ENCODE data around the gene OR10G8. TPM values are rescaled to one million over a fixed set of nuclear protein-coding genes. Genes with fewer than 3 reads are reported as not detected.
"Not testable (repeated sequence)": the region's sequence is repeated elsewhere in the genome, so short reads cannot be mapped to it uniquely, and the experiment has no call there.

Gene OR10G8
- total and polyA plus RNA-seq, 11 donors = not detected

- 72 to 78% (median 75%) methylated on average over 2 of the region's 2 CpGs for WGBS, 4 donors
- no peaks in the 10 kb centered on the region for H3K9me3 ChIP-seq
- ATAC-seq = no peak
- intact Hi-C loops (cut with DNase I) = no loop called here
- no peaks in the 10 kb centered on the region for H3K27me3 ChIP-seq
- no peak within 1 kb of the TSS for H3K4me3 ChIP-seq
- no peaks in the 10 kb centered on the region for H3K36me3 ChIP-seq
- H3K4me1 ChIP-seq = no peaks in the 10 kb centered on the region
- H3K27ac ChIP-seq = no peak within 1 kb of the TSS
- TF ChIP-seq CTCF (IDR thresholded peaks at IDR 0.05) (no peak), POLR2A (IDR thresholded peaks at IDR 0.05) (no peak)
- DNase-seq = no peak
Measured at GRCh38 chr11:124012697-124013096, 13.9 kb upstream of the OR10G8 start, which contains the start of gene OR10G4. Gene OR10G4, plus strand, starts transcription at chr11:124012997. Its CDS starts 2,578 bp downstream, at chr11:124015575.

- H3K9me3 ChIP-seq; H3K4me1 ChIP-seq; H3K36me3 ChIP-seq; H3K27me3 ChIP-seq; DNase-seq; H3K4me3 ChIP-seq; intact Hi-C loops (cut with DNase I); H3K27ac ChIP-seq: not testable (repeated sequence)
- peak in 1 of 4 donors; percentile 34 for ATAC-seq
- 87 to 92% (median 89%) methylated on average over 4 to 7 of the region's 9 CpGs for WGBS, 4 donors
Measured at GRCh38 chr11:124015837-124016236, 10.8 kb upstream of the OR10G8 start.

- 66 to 76% (median 70%) methylated on average over 1 of the region's 1 CpG for WGBS, 4 donors
Measured at GRCh38 chr11:124036666-124037065, 10.1 kb downstream of the OR10G8 start.

DNA sequence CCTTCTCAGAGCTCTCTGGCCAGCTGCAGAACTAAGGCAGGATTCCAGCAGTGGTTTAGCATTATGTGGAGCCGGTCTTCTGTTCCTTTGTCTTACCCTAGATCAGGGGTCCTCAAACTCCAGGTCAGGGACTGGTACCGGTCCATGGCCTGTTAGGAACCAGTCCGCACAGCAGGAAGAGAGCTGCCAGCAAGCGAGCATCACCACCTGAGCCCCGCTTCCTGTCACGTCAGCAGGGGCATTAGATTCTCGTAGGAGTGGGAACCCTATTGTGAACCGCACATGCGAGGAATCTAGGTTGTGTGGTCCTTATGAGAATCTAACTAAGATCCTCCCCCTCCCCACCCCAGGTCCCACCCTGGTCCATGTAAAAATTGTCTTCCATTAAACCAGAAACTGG, 13.0 kb downstream of the OR10G8 start:
- DNase-seq (no peak), ATAC-seq (no peak)
- H3K4me1 ChIP-seq = no peaks in the 10 kb centered on the region
- H3K27me3 ChIP-seq = no peaks in the 10 kb centered on the region
- TF ChIP-seq POLR2A (IDR thresholded peaks at IDR 0.05) = no peak
- no peak for TF ChIP-seq CTCF (IDR thresholded peaks at IDR 0.05)
- intact Hi-C loops (cut with DNase I) = no loop called here
- no peaks in the 10 kb centered on the region for H3K9me3 ChIP-seq
- whole genome bisulfite sequencing, 4 donors = 70 to 73% (median 70%) methylated on average over 7 to 9 of the region's 9 CpGs
- H3K4me3 ChIP-seq = no peak overlapping the region
- no peak overlapping the region for H3K27ac ChIP-seq
- no peaks in the 10 kb centered on the region for H3K36me3 ChIP-seq

More at GRCh38 chr11:124036666-124037065, 10.1 kb downstream of the OR10G8 start:
- no peaks in the 10 kb centered on the region for H3K36me3 ChIP-seq
- H3K4me1 ChIP-seq = no peaks in the 10 kb centered on the region
- H3K27ac ChIP-seq = no peak overlapping the region
- intact Hi-C loops (cut with DNase I) = no loop called here
- no peak for ATAC-seq
- no peak overlapping the region for H3K4me3 ChIP-seq
- no peaks in the 10 kb centered on the region for H3K9me3 ChIP-seq
- no peaks in the 10 kb centered on the region for H3K27me3 ChIP-seq
- no peak for DNase-seq
- no peak for TF ChIP-seq POLR2A (IDR thresholded peaks at IDR 0.05)
- TF ChIP-seq CTCF (IDR thresholded peaks at IDR 0.05) = no peak

- no peak for ATAC-seq
- intact Hi-C loops (cut with DNase I) = no loop called here
- Histone ChIP-seq H3K27ac (no peak within 1 kb of the TSS), H3K4me3 (no peak within 1 kb of the TSS), H3K9me3 (no peaks in the 10 kb centered on the region), H3K27me3 (no peaks in the 10 kb centered on the region), H3K36me3 (no peaks in the 10 kb centered on the region), H3K4me1 (no peaks in the 10 kb centered on the region)
- DNase-seq = no peak
- 8 to 22% (median 11%) methylated on average over 1 of the region's 1 CpG for WGBS, 4 donors
- no peak for TF ChIP-seq POLR2A (IDR thresholded peaks at IDR 0.05)
Measured at GRCh38 chr11:124041254-124041653, 14.7 kb downstream of the OR10G8 start, which contains the start of gene OR10G7. Gene OR10G7, minus strand, starts transcription at chr11:124041325. Its CDS starts 2,324 bp downstream, at chr11:124039001.
